Kidney (tissue), 14 donors: ENCODE measurements around the gene TMEM43. TPM values are rescaled to one million over a fixed set of nuclear protein-coding genes. Genes with fewer than 3 reads are reported as not detected.
A peak's percentile ranks its signal among the peaks of the same experiment; 100 is the strongest.

Experiments used
- DNase-seq, 5 donors: peaks; one replicate each; pipeline ENCODE4 v3.0.0-alpha.2; 2013 to 2020
- FAIRE-seq: peaks from 2 replicates; lab custom pipeline; 2012; peaks lifted over from hg19 to GRCh38; lab: Jason Lieb, UNC
- H3K27ac ChIP-seq, 2 donors: one replicate each; pipeline ENCODE4 v1.7.0; 2013; ENCODE audit warnings: low read depth in 2 of 2, low read length in 2 of 2, inconsistent platforms in 1 of 2
- H3K27me3 ChIP-seq: one replicate; pipeline ENCODE4 v1.7.1; 2013; ENCODE audit warnings: low read length, inconsistent platforms; ENCODE audit not compliant: control insufficient read depth, insufficient read depth
- H3K36me3 ChIP-seq, 3 donors: one replicate each; pipeline versions ENCODE4 v1.7.0 to v1.7.1; 2013; ENCODE audit warnings: low read length in 3 of 3, control low read depth in 1 of 3, inconsistent platforms in 1 of 3; ENCODE audit not compliant: insufficient read depth in 3 of 3, control insufficient read depth in 2 of 3
- H3K4me1 ChIP-seq, 3 donors: one replicate each; pipeline versions ENCODE4 v1.7.0 to v1.7.1; 2013; ENCODE audit warnings: low read length in 3 of 3, inconsistent platforms in 1 of 3, low read depth in 1 of 3; ENCODE audit not compliant: control insufficient read depth in 2 of 3, insufficient read depth in 2 of 3
- H3K4me3 ChIP-seq, 3 donors: one replicate each; pipeline versions ENCODE4 v1.7.0 to v1.8.1; 2013; ENCODE audit warnings: low read length in 3 of 3, control low read depth in 1 of 3, inconsistent platforms in 1 of 3
- H3K9ac ChIP-seq, 3 donors: one replicate each; pipeline versions ENCODE4 v1.7.0 to v1.7.1; 2013; ENCODE audit warnings: low read length in 3 of 3, control low read depth in 1 of 3, inconsistent platforms in 1 of 3
- H3K9me3 ChIP-seq, 3 donors: one replicate each; pipeline versions ENCODE4 v1.7.0 to v1.7.1; 2013; ENCODE audit warnings: low read length in 3 of 3, control low read depth in 1 of 3, inconsistent platforms in 1 of 3; ENCODE audit not compliant: control insufficient read depth in 2 of 3, insufficient read depth in 1 of 3
- intact Hi-C: fragments of 100-400 bp; cut with DNase I; formaldehyde crosslinking; loops from one replicate; pipeline ENCODE4 v1.11.1; 2022
- polyA plus RNA-seq: library from polyadenylated mRNA; stranded (reverse); fragments of 350-450 nt; fragmentation: Illumina TruSeq; extraction: RNeasy Lipid Tissue Mini Kit (QIAGEN cat#74804); gene quantifications from one replicate; pipeline ENCODE4 v1.2.3, GENCODE V29; 2014; ENCODE audit warnings: low read depth, low replicate concordance; ENCODE audit not compliant: insufficient read depth
- total RNA-seq: library from RNA; stranded (reverse); fragmentation: NEBNext Ultra II Directional; extraction: Animal tissue kit (Norgen Biotek cat#: 25700); gene quantifications from one replicate; pipeline ENCODE4 v1.2.1, GENCODE V29; 2021
- TF ChIP-seq, protein P1 (sequence below): IDR thresholded peaks from 3 replicates; pipeline ENCODE4 v1.5.1; 2012; ENCODE audit warnings: mild to moderate bottlenecking, moderate library complexity, borderline replicate concordance; ENCODE audit not compliant: insufficient read depth; ENCODE audit errors: extremely low read depth
- donor health status: control.
- donor health status: control.
- donor health status: control.
- donor health status: control.
- donor health status: control.
- donor health status: DM: yes; HTN: yes; CAD: no.
- donor health status: Normal renal cell carcinoma (clear cell type).

Gene TMEM43
- total and polyA plus RNA-seq, 2 donors from 2014 or later = 27.6 to 86.5 TPM

DNA sequence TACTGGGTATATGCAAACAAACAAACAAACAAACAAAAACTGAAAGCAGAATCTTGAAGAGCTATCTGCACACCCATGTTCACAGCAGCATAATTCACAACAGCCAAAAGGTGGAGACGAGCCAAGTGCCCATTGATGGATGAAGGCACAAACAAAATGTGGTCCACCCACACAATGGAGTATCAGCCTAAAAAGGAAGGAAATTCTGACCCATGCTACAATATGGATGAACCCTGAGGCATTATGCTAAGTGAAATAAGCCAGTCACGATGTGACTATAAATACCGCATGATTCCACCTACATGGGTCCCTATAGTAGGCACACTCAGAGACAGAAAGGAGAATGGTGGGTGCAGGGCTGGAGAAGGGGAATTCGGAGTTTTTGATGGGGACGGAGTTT is 29.4 kb downstream of the TMEM43 start:
- DNase-seq (no peak), FAIRE-seq (no peak)
- no peaks in the 10 kb centered on the region for H3K9me3 ChIP-seq
- intact Hi-C loops = no loop called here
- H3K27me3 ChIP-seq = no peaks in the 10 kb centered on the region
- H3K9ac ChIP-seq = no peak overlapping the region
- H3K27ac ChIP-seq = no peak overlapping the region
- TF ChIP-seq, protein P1, sequence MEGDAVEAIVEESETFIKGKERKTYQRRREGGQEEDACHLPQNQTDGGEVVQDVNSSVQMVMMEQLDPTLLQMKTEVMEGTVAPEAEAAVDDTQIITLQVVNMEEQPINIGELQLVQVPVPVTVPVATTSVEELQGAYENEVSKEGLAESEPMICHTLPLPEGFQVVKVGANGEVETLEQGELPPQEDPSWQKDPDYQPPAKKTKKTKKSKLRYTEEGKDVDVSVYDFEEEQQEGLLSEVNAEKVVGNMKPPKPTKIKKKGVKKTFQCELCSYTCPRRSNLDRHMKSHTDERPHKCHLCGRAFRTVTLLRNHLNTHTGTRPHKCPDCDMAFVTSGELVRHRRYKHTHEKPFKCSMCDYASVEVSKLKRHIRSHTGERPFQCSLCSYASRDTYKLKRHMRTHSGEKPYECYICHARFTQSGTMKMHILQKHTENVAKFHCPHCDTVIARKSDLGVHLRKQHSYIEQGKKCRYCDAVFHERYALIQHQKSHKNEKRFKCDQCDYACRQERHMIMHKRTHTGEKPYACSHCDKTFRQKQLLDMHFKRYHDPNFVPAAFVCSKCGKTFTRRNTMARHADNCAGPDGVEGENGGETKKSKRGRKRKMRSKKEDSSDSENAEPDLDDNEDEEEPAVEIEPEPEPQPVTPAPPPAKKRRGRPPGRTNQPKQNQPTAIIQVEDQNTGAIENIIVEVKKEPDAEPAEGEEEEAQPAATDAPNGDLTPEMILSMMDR = no peak
- H3K4me3 ChIP-seq = no peak overlapping the region
- peaks cover 8 to 73% (median 56%) of the 10 kb centered on the region in 3 donors for H3K36me3 ChIP-seq
- no peaks in the 10 kb centered on the region for H3K4me1 ChIP-seq

DNA sequence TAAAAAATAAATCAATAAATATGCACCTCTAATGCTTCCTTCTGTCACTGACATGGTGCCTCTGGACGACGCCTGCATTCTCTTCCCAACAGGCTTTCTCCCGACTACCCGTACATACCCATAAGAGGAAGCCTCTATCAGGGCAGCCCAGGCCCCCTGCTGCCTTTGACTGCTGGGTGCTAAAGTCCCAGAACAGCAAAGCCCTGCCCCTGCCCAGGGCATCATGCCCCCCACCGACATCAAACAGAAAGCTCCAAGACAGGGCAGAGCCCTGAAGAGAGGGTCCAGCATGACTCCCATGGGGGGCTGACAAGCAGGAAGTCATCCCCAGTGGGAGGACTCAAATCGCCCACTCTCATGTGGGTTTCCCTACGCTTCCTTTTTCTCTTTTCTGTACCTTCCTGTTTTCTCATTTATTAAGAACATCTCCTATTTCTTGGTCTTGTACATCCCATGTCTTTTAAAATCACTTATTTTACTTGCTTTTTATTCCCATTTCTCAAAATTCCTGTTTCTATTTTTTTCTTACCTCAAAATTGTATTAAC is 30.1 kb downstream of the TMEM43 start:
- peak; percentile 11 for FAIRE-seq
- Histone ChIP-seq H3K36me3 (peaks cover 9 to 76% (median 62%) of the 10 kb centered on the region in 3 donors), H3K9ac (no peak overlapping the region), H3K4me3 (no peak overlapping the region), H3K27ac (no peak overlapping the region), H3K27me3 (no peaks in the 10 kb centered on the region), H3K4me1 (no peaks in the 10 kb centered on the region), H3K9me3 (no peaks in the 10 kb centered on the region)
- TF ChIP-seq, protein P1 = no peak
- intact Hi-C loops = no loop called here
- DNase-seq = peak in 1 of 5 donors; percentile 54

DNA sequence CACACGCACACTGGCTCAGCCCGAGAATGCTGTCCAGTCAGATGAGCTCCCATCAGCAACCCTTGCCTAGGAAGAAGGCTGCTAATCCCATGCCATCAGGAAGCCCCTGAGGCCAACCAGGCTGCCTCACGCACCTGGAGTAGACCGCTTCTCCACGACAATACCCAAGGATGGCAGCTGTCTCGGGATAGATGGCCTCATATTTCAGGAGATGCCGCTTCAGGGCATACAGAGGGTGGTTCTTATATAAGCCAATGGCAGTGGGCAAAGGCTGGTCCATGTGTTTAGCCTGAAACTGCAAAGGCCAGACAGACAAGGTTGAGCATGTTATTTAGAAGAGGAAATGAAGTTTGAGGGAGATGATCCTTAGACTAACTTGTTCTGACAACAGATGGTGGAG is 31.3 kb downstream of the TMEM43 start:
- H3K27ac ChIP-seq = no peak overlapping the region
- H3K36me3 ChIP-seq = peaks cover 11 to 80% (median 71%) of the 10 kb centered on the region in 3 donors
- TF ChIP-seq, protein P1 = no peak
- H3K27me3 ChIP-seq = no peaks in the 10 kb centered on the region
- FAIRE-seq (no peak), DNase-seq (no peak)
- no peaks in the 10 kb centered on the region for H3K9me3 ChIP-seq
- no peak overlapping the region for H3K4me3 ChIP-seq
- H3K9ac ChIP-seq = no peak overlapping the region
- intact Hi-C loops = no loop called here
- H3K4me1 ChIP-seq = no peaks in the 10 kb centered on the region
